SW480 (cell line): Measurements from ENCODE around the gene GPR171.

Experiments used
- DNase-seq: peaks from one replicate; pipeline ENCODE4 v3.0.0-alpha.2; 2016; ENCODE audit warnings: low spot score

GPR171 gene

DNA sequence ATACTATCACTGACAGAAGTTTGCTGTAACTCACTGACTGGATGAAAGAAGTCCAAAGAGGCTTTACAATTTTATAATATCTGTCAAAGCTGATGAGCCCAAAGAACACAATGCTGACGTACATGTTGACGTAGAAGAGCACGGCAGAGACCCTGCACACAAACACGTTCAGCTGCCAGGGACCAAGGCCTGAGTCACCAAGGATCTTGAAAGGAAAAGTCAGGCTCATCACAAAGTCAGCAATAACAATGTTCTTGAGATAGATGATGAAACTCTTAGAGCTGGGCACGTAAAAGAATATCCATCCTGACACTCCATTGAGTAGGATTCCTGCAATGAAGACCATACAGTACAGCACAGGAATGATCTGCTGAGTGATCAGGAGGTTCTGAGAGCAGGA is 10.9 kb upstream of the GPR171 start:
- no peak for DNase-seq

DNA sequence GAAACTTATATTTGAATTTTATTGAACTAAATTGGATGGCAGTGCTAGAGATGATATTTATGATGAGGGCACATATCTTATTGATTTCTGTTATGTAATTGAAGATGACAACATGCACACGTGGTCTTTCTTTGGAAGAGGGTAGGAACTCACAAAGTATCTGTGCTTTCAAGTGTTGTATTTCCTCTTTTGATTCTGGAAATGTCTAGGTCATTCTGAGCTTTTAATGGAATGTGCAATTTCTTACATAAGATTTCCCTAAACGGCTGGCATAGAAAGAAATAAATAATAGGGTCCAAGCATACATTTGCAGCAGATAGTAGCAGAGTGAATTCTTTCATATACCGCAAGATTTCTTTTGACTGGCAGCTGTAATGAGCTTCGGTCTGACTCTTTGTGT is 10.1 kb upstream of the GPR171 start:
- no peak for DNase-seq

DNA sequence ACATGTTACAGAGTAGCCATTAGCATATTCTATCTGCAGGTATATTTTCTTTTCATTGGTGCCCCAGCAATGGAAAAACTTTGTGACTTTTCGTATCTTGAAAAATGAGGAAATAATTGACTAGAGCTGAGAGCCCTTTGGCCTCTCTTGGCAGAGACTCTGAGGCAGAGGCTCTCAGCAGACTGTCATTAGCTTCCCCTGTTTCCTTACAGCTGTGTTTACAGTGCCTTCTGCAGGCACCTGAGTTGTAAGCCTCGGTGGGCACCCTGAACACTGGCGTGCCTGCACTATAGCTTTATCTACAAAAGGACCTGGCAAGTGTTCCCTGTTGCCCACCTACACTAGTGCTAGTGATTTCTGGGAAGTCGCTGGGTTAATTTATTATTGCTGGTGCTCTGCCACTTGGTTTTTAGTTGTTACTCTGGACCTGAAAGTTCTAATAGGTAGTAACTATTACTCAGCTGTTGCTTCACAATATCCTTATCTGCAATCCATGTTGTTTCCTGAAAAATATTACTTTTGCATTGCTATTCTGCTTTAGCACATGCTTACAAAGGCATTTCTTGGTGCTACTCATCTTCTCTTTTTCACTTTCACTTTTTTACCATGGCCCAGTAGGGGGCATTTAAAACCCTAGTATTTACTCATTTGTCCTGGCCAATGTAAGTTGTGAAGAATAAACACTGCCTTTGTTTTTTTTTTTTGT is 7.8 kb upstream of the GPR171 start:
- no peak for DNase-seq

DNA sequence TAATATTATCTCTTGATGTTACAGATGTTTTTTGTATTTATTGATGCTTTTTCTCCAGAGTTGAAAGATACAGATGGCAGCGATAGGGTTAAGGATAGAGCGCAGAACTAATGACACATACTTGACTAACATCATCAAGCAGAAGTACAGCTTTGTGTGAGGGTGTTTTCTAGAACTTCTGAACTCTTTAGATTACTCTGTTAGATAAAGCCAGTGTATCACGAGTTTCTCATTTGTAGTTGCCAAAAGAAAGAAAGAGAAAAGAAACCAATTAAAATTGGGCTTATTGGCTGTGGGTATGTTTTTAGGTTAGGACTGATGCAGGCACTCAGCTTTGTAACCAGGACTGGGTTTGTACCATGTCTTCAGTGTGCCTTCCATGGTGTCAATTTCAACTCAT is 6.6 kb upstream of the GPR171 start:
- no peak for DNase-seq

DNA sequence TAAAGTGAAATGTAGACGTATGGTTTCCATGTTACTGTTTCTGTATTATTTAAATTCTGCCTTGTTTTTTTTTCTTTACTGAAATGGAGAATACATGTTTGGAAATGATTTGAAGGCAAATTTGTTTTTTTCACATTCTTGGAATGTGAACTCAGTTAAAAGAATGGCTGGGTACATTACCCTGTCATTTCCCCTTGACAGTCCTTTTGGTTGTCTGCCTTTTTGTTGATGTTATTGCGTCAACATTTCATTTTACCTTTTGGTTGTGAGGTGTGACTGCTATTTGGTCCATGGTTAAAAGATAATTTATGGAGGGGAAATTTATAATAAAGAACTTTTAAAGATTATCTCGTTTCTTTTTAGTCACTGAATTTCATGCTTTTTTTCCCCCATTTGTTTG is 3.2 kb upstream of the GPR171 start:
- DNase-seq = no peak

DNA sequence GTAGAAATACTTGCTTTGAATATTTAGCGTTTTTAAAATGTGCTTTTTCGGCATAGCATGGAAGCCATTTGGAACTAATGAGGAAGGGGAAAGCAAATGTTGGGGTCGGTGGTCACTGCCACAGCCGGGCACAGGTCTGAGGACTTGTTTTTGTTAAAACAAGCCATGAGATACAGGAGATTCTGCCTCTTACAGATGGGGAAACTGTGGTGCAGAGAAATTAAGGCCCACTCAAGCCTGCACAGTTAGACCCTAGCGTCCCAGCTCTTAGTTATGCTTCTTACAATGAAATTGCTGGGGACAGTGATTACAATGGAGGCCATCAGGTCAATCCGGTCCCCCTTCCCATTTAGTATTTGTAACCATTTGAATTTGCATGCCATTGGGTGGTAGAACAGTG is 2.5 kb upstream of the GPR171 start:
- no peak for DNase-seq

DNA sequence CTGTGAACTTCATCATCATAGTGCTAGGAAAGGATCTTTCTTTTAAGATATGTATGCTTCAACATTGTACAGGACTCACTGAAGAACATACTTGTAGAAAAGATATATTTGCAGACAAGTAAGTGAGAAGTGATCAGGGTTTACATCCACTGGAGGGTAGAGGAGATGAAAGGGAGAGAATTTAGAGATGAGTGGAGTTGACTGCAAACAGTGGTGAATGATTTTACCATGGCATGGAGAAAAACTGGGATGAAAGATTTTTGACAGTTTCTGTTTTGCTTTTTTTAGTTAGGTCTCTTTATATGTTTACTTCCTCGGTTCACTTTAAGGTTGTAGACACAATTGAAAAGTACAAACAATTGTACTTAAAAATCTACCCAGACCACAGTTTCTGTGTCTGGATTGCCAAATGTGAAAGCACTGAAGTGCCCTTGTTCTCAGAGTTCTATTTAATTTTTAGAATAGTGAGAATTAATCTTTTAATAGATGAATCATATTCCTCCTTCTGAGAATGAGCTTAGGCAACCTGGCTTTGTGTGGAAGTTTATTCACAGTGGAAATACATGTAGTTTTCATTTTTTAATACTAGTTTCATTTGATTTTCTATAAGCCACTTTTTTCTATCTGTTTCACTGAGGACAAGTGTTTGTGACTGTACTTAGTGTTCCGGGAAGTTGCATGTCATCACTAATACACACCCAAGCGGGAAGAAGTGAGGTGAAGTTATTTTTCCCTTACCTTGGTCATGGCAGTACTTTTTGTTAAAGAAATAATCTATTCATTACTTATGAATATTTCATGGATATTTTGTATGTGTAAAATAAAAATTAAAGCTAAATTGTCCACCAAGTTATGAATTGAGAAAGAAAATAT is 1.8 kb upstream of the GPR171 start:
- DNase-seq = no peak

DNA sequence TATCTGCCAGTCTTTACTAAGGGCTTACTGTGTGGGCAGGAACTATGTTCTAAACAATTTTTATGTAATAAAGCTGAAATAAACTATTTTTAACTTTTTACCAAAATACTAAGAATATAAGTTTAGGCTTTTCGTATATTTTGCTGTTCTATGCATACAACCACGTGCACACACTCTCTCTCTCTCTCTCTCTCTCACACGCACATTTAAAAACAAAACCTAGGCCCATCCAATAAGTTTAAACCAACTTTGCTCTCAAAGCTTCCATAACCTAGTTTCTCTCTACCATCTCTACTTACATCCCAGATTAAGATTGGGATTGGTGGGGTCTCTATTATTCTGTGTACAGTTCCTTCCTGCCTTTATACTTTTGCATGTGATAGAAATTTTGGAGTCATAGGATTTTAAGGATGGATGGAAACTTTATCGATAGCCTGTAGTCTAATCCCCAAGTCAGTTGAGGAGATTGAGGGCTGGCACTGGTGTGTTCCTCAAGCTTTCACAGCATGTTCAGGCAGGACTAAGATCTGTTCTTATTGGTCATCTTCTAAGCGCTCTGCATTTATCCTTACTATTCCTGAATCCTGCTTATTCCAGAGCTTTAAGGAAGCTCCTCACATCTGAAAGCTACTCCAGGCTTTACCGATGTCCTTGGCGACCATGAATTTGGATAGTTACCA is 1.8 kb downstream of the GPR171 start:
- no peak for DNase-seq

DNA sequence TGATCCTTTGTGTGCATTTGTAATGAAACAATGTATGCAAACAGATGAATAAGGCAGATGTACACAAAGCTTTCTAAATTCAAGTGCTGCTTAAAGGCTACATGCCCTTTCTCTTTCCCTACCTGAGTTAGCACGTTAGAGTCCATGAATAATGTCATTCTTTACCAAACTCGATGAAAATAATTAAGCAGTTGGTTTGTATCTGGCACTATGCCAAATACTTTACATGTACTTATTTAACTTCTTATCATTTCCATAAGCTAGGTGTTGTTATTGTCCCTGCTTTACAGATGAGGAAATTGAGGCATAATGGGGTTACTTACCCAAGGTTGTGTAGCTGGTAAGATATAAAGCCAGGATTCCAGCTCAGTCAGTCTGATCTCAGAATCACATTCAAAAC is 2.4 kb downstream of the GPR171 start:
- no peak for DNase-seq

DNA sequence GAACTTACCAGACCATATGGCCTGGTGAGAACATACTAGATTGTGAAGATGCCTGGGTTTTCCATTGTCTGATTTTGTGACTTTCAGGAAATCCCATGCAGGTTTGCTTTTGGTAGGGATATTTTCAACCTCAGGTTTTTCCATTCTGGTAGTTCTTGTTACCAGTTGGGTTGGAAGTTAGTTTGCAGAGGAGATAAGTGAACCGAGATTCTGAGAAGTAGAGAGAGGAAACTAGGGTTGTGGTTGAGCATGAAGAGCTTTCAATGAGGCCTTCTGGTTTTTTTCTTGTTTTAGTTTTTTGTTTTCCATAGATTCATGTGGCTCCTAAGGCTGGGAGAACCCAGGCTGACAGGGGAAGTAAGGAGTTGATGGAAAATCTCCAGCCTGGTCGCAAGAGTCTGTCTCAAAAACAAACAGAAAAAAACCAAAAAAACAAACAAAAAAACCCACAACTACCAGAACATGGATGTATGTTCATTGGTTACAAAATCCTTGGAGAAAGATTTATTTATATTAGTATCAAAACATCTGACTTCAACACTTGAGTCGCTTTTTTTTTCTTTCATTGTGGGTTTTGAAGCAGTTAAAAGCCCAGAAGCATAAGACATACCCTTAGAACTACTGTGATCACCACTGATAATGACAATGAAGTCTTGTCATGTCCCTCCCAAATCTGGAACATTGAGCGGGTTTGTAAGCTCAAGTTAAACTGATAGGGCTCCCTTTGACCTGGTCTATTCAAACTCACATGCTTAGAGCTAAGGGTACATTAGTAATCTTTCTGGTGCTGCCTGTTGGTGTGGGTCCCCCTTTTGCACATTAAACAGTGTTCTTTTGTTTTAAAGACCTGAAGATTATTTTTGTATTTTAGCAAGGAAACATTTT is 3.2 kb downstream of the GPR171 start:
- DNase-seq = no peak

DNA sequence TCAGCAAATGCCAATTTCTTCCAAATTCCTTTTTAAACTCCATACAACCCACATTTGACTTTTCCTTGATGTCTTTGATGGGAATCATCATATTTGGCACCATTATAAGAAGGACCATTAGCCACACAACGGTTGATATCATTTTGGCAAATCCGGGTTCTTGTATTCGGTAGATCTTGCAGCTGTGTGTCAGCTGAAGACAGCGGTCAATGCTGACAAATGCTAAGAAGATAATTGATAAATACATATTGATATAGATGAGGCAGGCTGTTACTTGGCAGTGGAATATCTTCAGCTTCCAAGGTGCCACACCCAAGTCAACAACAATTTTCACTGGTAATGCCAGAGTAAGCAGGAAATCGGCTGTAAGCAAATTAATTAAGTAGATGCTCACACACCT is 4.2 kb downstream of the GPR171 start:
- no peak for DNase-seq

DNA sequence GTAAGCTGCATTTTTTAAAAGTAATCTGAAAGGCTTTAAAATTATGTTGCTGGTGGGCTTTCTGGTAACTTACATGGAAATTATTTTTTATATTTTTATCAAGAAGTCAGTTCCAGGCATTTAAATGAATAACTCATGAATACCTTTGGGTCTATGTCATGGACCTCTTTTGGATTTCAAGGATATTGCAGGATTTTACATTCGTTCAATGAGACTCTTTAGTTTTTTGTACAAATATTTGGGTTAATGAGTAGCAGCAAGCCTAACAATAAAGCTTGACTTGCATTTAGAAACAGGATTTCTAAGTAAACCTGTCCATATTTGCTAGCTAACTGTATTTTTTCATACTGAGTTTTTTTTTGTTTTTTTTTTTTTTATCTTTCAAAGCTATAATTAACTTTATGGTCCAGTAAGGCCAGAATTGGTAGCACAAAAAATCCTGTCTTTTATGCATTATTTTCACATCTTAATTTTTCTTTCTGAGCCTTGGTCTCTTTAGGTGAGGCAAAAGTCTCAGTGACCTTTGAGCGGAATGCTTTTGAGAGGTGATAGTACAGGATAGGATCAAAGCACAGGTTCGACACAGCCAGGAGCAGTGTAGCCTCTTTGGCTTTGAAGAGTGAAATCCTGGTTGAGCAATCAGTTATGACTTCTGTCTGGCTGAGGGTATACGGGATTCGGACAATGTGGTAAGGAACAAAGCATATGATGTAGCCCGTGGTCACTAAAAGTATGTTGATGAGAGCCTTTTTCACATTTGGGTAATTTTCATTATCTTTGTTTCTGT is 4.8 kb downstream of the GPR171 start:
- DNase-seq = peak; percentile 72

DNA sequence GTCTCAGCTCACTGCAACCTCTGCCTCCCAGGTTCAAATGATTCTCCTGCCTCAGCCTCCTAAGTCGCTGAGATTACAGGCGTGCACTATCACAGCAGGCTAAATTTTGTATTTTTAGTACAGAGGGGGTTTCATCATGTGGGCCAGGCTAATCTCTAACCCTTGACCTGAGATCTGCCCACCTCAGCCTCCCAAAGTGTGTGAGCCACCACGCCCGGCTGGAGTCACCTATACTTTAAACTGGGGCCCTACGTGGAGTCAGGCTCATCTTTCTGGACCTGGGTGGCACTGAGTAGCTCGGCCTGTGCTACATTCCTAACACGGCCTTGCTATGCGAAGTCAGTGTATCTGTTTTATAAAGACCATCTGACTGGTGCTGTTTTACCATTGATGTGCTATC is 5.8 kb downstream of the GPR171 start:
- DNase-seq = no peak

DNA sequence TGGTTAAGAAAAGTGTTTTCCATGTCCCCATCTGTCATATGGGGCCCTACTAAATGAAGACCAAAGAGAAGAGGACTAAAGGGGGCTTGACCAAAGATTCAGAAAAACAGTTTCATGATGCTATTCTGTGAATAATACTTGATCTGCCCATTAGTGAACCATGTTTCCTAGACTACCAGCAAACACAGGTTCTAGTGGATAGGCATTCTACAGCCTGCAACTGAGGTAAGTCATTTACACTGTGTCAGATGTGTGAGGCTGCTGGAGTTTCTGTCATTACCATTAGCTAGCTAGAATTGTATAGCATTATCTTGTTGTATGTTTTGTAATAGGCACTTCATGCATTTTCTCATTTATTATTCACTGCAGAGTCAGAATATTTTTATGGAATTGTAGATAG is 6.6 kb downstream of the GPR171 start:
- no peak for DNase-seq

DNA sequence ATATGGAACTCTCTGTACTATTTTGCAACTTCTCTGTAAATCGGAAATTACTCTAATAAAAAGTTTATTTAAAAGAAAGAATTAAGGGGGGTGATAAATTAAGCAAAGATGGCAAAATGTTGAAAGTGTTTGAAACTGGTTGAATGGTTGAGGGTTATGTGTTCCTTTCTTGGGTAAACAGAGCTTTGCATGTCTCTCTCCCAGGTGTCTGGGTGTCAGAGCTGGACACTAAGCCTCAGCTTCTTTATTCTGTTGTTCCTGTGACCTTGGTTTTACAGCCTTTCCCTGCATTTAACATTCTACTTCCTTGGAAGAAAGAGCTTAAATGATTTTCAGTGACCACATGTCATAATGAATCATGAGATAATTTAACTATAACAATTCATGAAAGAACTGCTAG is 7.2 kb downstream of the GPR171 start:
- no peak for DNase-seq

DNA sequence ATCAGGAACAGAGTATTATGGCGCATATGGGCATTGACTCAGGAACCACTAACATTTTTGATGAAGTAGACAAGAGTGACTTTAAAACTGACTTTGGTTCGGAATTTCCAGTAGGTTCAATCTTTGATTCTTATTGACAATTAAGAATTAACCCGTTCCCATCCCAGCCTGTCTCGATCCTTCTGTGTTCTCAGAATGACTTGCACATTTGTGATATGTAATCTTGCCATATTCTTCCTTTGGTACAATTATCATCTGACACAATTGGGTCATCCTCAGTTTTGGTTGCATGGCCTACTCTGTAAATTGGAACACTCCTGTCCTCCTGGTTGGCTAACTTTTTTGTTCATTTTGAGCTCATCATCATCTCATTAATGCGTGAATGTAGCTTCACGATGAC is 10.5 kb downstream of the GPR171 start:
- no peak for DNase-seq

DNA sequence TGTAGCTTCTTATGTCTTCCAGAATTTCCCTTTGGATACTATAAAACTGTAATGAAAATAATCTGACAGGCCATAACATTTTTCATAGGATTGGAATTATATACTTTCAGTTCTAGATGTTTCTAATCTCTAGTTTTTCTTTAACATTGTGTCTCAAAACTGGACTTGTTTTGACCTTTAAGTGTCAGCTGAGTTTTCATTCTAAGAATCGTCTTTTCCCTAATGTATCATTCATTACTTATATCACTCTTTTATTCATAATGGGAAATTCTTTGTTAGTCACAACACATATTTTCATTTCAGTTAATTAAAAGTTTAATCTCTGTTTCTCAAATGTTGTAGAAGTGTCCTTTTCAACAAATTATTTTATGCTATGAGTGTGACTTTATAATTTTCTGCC is 11.9 kb downstream of the GPR171 start:
- no peak for DNase-seq

DNA sequence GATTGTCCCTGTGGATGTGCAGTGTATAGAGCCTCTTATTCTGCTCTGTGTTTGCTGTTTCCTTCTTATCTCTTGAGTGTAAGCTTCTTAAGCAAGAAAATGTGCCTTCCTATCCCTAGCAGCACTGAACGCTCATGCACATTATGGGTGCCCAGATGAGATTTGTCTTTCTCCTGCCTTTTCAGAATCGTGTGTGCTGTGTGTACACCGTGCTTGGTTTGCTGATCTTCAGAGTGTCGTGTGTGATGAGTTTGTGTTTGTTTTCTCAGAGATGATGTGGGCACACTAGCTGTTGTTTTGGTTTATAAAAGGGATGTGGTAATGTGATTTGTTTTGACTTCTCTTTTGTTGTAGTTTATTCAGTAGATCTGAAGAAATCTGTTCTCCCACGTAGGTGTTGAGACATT is 19.7 kb downstream of the GPR171 start:
- no peak for DNase-seq

DNA sequence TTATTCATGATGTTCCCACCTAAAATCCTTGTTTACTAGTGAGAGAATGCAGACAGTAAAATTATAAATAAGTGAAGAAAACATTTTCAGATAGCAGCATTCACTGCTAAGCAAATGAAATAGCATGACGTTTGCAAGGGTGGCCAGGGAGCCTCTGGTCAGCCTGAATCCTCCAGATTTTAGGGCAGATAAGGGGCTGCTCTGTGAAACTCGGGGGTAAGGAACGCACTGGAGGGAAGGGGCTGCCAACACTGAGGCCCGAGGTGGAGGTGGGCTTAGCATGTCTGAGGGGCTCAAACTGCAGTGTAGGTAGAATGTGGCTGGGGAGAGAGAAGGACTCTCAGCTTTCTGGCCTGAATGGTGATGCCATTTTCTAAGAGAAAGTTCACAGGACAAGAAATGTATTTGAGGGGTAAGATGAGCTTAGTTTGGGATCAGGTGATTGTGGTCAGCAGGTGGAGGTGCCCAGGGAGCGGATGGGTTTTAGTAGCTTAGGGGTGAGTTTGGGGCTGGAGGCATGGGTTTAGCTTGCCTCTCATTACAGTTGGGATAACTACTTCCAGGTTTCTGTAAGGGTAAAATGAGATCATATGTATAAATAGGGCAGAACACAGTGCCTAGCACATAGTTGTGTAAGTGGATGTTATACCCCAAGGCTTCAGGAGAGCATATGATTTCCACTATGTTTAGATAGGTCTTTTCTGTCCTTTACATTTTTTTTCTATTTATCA is 20.5 kb downstream of the GPR171 start:
- no peak for DNase-seq

DNA sequence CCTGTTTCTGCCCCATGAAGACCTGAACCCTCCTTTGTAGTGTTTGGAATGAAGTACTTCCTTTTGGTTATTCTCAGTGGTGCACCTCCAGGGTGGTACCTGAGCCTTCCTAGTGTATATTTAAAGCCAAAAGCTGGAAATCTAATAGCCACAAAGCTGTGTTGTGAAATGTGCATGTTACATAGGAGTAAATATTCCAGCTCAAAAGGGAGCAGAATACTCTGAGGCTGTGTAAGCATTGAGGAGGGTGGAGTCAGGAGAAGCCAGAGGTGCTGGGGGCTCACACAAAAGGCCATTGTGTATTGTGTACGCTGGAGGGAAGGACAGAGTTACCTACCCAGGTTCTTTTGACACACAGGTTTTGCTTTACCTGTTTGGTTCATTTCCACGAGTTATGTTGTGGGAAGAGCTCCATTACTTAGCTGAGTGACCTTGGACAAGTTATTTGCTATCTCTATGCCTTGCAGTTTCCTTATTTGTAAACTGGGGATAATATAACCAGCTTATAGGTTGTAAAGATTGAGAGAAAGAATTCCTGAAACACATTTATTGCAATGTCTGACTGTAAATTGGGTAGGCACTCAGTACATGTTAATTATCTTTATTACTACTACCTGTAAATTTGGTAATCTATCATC is 24.7 kb downstream of the GPR171 start:
- peak; percentile 71 for DNase-seq
